ENCODE measurements around the gene IQGAP2.
A peak's percentile ranks its signal among the peaks of the same experiment; 100 is the strongest.

The IQGAP2 gene

DNA sequence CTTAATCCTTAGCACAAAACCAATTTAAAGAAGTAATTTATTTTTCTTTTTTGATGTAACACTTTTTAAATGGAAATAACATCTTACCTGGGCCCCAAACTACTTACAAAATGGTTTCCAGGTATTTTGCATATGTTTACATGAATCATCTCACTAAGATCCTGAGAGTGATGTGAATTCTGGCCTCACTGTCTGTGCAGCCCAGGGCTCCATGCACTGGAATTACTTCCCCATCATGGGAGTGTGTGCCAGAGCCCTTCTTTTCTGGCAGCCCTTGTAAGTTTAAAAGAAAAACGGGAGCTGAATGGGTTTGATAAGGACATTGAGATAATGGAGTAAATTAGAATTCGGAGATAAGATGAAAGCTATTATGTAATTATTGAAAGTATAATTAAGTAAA is 300.6 kb downstream of the IQGAP2 start:
- no peak for DNase-seq
- in situ Hi-C loops (cut with MboI; ENCODE audit: low pct_unique_long_range_greater_than_20kb, low sequenced_read_pairs), result no loop called here

- in situ Hi-C loops (cut with MboI; ENCODE audit: low pct_unique_long_range_greater_than_20kb, low sequenced_read_pairs), result no loop called here
- DNase-seq, result no peak
Measured at GRCh38 chr5:76704131-76704663, 301.1 kb downstream of the IQGAP2 start.

DNA sequence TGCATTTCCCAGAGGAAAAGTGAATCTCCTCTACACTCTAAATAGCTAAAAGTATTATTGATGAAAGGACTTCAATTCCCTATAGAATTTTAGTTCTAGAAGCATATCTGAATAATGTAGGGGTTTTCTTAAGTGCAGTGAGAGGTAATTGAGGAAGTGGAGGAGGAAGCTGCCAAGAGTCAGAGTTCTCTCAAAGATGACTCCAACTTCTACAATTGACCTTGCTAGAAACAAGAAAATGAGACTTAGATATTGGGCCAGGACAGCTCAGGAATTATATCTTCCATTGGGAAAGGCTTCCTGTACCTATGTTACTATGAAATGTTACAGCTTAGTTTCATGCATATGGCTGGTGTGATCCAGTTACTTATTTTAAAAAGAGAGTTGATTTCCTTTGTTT is 302.5 kb downstream of the IQGAP2 start:
- DNase-seq, result peak; percentile 78
- in situ Hi-C loops (cut with MboI; ENCODE audit: low pct_unique_long_range_greater_than_20kb, low sequenced_read_pairs), result no loop called here

DNA sequence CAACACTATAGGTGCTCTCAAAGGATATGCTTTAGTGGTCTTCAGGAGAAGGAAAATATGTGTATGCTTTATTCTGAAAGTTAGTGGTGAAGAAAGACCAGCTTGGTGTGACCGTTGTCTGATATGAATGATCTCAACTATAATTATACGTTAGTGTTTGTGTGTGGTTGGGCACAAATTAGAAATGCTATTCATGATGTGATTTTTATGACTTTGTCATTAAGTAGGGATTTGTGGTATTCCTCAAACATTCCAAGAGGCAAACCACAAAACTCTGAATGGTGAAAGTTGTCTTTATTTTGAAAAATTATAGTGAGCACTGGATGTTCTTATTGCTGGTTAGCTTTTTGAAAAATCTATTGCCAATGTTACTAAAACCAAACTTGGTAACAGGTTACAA is 306.7 kb downstream of the IQGAP2 start:
- in situ Hi-C loops (cut with MboI; ENCODE audit: low pct_unique_long_range_greater_than_20kb, low sequenced_read_pairs), result no loop called here
- no peak for DNase-seq

DNA sequence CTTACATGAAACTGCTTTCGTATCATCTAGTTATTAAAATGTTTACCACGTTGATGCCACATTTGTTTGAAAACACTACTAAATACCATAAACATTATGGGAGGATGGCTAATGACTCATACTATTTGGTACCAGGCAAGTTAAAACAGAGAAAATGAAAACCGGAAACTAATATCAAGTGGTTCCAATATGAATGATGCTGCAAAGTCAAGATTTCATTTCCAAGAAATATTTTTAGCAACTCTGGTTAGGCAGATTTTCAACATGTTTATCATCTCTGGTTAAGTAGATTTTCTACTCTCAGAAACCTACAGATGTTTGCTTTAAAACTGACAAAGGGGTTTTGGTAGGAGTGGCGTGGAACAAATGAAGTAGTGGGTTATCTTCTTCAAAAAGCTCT is 307.9 kb downstream of the IQGAP2 start:
- no peak for DNase-seq
- in situ Hi-C loops (cut with MboI; ENCODE audit: low pct_unique_long_range_greater_than_20kb, low sequenced_read_pairs), result no loop called here

GRCh38 chr5:76714751-76715485 is 311.8 kb downstream of the IQGAP2 start:
- in situ Hi-C loops (cut with MboI; ENCODE audit: low pct_unique_long_range_greater_than_20kb, low sequenced_read_pairs), result no loop called here
- DNase-seq, result peak; percentile 86

DNA sequence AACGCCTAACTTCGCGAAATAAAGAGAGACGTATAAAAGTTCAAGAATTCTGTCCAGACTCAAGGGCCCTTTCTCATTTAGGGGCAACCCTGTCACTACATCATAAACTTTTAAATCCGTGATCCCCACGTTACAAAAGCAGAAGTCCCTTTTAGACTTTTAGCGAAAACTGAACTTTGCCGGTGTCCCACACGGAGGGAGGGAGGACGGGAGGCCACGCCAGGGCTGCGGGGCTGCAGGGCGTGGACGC is 312.3 kb downstream of the IQGAP2 start:
- peak; percentile 68 for DNase-seq
- in situ Hi-C loops (cut with MboI; ENCODE audit: low pct_unique_long_range_greater_than_20kb, low sequenced_read_pairs), result no loop called here

- in situ Hi-C loops (cut with MboI; ENCODE audit: low pct_unique_long_range_greater_than_20kb, low sequenced_read_pairs), result no loop called here
- peak; percentile 67 for DNase-seq
Measured at GRCh38 chr5:76715736-76716455, 312.8 kb downstream of the IQGAP2 start, which contains the start of gene F2R. F2R (plus strand) TSS chr5:76716126; CDS start chr5:76716308, 182 bp downstream.

GRCh38 chr5:76716456-76717157 is 313.5 kb downstream of the IQGAP2 start:
- in situ Hi-C loops (cut with MboI; ENCODE audit: low pct_unique_long_range_greater_than_20kb, low sequenced_read_pairs), result no loop called here
- peak; percentile 62 for DNase-seq

DNA sequence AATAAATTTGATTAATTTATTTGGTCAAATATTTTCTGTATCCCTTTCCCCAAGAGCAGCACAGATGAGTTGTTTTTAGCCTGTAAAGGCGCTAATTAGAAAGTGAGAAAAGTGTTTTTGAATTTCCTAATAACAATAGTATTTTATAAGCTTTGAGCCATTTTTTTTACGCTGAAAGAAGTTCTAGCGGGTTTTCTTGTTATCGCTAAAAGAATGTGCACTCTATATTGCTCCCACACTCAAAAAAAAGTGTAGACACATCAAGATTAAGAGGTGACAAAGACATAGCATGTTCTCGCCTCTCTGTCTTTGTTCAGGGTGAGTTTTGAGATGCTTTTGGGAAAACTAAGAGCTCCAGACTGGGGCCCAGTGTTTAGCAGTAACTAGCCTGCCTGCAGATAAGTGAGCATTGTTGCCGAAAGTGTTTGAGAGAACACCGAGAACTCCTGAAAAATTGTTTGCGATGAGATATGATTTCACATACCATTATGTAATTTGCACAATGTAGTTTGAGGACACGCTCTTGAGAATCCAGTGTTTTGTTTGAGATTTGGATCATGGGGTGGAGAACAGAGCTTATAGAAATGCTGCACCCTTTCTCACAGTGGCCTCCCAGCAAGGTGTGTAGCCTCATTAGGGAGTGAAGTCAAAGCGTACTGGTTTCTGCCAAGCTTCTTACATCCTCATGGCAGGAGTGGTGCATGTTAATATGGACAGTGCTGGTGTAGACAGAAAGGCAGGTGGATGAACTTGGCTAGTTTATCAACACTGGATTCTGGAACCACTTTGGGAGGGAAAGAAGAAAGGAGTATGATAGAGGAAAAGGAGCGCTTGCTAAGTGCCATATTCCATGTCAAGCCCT is 314.4 kb downstream of the IQGAP2 start:
- DNase-seq, result no peak
- in situ Hi-C loops (cut with MboI; ENCODE audit: low pct_unique_long_range_greater_than_20kb, low sequenced_read_pairs), result no loop called here

- DNase-seq, result no peak
- in situ Hi-C loops (cut with MboI; ENCODE audit: low pct_unique_long_range_greater_than_20kb, low sequenced_read_pairs), result no loop called here
Measured at GRCh38 chr5:76718381-76718832, 315.3 kb downstream of the IQGAP2 start.

DNA sequence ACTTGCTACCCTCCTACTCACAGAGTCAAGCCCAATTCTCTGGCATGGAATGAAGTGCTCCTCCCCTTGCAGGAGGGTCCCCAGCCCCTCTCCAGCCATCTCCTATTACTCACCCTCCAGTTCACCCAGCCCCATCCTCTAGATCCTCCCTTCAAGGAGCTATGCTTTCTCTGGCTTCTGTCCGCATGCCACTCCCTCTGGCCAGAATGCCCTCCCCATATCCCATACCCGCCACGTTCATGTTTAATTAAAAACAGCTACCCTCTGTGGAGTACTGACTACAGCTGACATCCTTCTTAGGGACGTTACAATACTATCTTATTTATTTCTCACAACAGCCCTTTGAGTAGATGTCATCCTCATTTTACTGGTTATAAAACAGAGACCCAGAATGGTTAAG is 315.8 kb downstream of the IQGAP2 start:
- in situ Hi-C loops (cut with MboI; ENCODE audit: low pct_unique_long_range_greater_than_20kb, low sequenced_read_pairs), result no loop called here
- no peak for DNase-seq

GRCh38 chr5:76720988-76721569 is 318.0 kb downstream of the IQGAP2 start:
- in situ Hi-C loops (cut with MboI; ENCODE audit: low pct_unique_long_range_greater_than_20kb, low sequenced_read_pairs), result no loop called here
- peak; percentile 50 for DNase-seq

- in situ Hi-C loops (cut with MboI; ENCODE audit: low pct_unique_long_range_greater_than_20kb, low sequenced_read_pairs), result no loop called here
- no peak for DNase-seq
Measured at GRCh38 chr5:76723266-76723665, 320.2 kb downstream of the IQGAP2 start.

DNA sequence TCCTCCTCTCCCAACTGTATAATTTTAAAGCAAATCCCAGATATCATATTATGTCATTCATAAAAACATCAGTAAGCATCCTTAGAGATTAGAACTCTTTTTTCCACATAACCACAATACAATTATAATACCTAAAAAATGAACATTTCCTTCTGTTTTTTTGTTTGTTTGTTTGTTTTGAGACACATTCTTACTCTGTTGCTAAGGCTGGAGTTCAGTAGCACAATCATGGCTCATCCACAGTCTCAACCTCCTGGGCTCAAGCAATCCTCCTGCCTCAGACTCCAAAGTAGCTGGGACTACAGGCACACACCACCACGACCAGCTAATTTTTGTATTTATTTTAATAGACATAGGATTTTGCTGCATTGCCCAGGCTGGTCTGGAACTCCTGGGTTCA is 320.8 kb downstream of the IQGAP2 start:
- no peak for DNase-seq
- in situ Hi-C loops (cut with MboI; ENCODE audit: low pct_unique_long_range_greater_than_20kb, low sequenced_read_pairs), result no loop called here

DNA sequence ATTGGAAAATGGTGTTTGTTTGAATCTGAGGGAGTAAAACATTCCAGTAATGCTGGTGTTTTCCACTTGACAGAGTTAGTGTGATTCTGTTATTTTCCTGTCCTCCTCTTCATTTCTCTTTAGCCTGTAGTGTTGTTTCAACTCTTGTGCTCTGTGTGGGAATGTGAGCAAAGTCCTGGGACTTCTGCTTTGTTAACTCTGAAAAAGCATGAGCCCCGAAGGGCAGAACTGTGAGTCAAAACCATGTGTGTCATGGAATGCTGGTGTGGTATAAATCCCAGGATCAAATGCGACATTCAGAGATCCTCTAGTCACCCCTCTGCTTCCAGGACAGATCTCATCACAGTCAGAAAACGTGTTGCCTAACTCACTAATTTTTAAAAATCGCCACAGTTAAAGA is 321.8 kb downstream of the IQGAP2 start:
- DNase-seq, result no peak
- in situ Hi-C loops (cut with MboI; ENCODE audit: low pct_unique_long_range_greater_than_20kb, low sequenced_read_pairs), result no loop called here

- in situ Hi-C loops (cut with MboI; ENCODE audit: low pct_unique_long_range_greater_than_20kb, low sequenced_read_pairs), result no loop called here
- DNase-seq, result no peak
Measured at GRCh38 chr5:76728965-76729364, 325.9 kb downstream of the IQGAP2 start.

DNA sequence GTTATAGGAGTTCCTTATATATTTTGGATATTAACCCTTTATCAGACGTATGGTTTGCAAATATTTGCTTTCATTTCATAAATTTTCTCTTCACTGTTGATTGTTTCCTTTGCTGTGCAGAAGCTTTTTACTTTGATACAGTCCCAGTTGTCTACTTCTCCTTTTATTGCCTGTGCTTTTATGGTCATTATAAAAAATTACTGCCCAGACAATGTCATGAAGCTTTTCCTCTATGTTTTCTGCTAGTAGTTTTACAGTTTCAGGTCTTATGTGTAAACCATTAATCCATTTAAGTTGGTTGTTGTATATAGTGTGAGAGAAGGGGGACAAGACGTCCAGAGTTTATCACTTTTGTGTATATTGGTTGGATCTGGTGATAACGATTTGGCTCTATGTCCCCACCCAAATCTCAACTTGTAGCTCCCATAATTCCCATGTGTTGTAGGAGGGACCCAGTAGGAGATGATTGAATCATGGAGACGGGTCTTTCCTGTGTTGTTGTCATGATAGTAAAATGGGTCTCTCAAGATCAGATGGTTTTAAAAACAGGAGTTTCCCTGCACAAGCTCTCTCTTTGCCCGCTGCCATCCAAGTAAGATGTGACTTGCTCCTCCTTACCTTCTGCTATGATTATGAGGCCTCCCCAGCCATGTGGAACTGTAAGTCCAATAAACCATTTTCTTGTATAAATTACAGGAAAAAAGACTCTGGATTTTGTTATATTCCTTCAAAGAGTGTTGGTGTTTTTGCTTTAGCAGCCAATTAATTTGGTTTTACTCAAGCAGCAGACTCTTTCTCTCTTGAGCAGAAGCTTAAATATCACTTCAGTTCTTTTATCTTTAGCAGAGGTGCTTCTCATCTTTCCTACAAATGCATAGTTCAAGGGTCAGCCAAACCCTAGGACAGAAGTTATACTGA is 326.5 kb downstream of the IQGAP2 start:
- DNase-seq, result no peak
- in situ Hi-C loops (cut with MboI; ENCODE audit: low pct_unique_long_range_greater_than_20kb, low sequenced_read_pairs), result no loop called here

All from KBM-7 (cell line).